ENCODE measurements around the gene MRPL50.
A peak's percentile ranks its signal among the peaks of the same experiment; 100 is the strongest.

The MRPL50 gene

GRCh38 chr9:101398068-101398929 is at the start of gene MRPL50, which contains the start of gene ZNF189:
MRPL50 (minus strand) TSS chr9:101398618; CDS start chr9:101398592, 26 bp downstream.
ZNF189 (plus strand) TSS chr9:101398851; CDS start chr9:101399157, 306 bp downstream.
- DNase-seq = peak; percentile 49

GRCh38 chr9:101446732-101447131 is 48.3 kb upstream of the MRPL50 start:
- DNase-seq = no peak

- no peak for DNase-seq
Measured at GRCh38 chr9:101445353-101446029, 47.1 kb upstream of the MRPL50 start.

GRCh38 chr9:101443364-101443771 is 45.0 kb upstream of the MRPL50 start:
- DNase-seq = no peak

GRCh38 chr9:101442736-101443135 is 44.3 kb upstream of the MRPL50 start:
- DNase-seq = no peak

- DNase-seq = no peak
Measured at GRCh38 chr9:101442318-101442717, 43.9 kb upstream of the MRPL50 start.

- DNase-seq = no peak
Measured at GRCh38 chr9:101440714-101441230, 42.4 kb upstream of the MRPL50 start.

- no peak for DNase-seq
Measured at GRCh38 chr9:101438523-101438922, 40.1 kb upstream of the MRPL50 start.

- no peak for DNase-seq
Measured at GRCh38 chr9:101437806-101438232, 39.4 kb upstream of the MRPL50 start.

- no peak for DNase-seq
Measured at GRCh38 chr9:101435601-101436079, 37.2 kb upstream of the MRPL50 start, which contains the start of gene ALDOB. ALDOB (minus strand) TSS chr9:101435774; CDS start chr9:101430887, 4,887 bp downstream.

GRCh38 chr9:101434998-101435397 is 36.6 kb upstream of the MRPL50 start:
- no peak for DNase-seq

GRCh38 chr9:101433229-101433628 is 34.8 kb upstream of the MRPL50 start:
- no peak for DNase-seq

- DNase-seq = no peak
Measured at GRCh38 chr9:101432740-101433139, 34.3 kb upstream of the MRPL50 start.

GRCh38 chr9:101432171-101432570 is 33.8 kb upstream of the MRPL50 start:
- no peak for DNase-seq

- no peak for DNase-seq
Measured at GRCh38 chr9:101429736-101430135, 31.3 kb upstream of the MRPL50 start.

- DNase-seq = no peak
Measured at GRCh38 chr9:101428909-101429308, 30.5 kb upstream of the MRPL50 start.

- no peak for DNase-seq
Measured at GRCh38 chr9:101427957-101428655, 29.7 kb upstream of the MRPL50 start.

- DNase-seq = no peak
Measured at GRCh38 chr9:101427358-101427757, 28.9 kb upstream of the MRPL50 start.

- DNase-seq = no peak
Measured at GRCh38 chr9:101421653-101422065, 23.2 kb upstream of the MRPL50 start.

- DNase-seq = no peak
Measured at GRCh38 chr9:101419863-101420262, 21.4 kb upstream of the MRPL50 start.

- DNase-seq = no peak
Measured at GRCh38 chr9:101418518-101419430, 20.4 kb upstream of the MRPL50 start.

GRCh38 chr9:101417977-101418376 is 19.6 kb upstream of the MRPL50 start:
- DNase-seq = no peak

All from 8988T (cell line).